ELR (cell line): ENCODE results near the gene RERGL.
"Not testable (repeated sequence)": the region's sequence is repeated elsewhere in the genome, so short reads cannot be mapped to it uniquely, and the experiment has no call there.

Source experiments
- DNase-seq: peaks from one replicate; pipeline ENCODE4 v3.0.0-alpha.2; 2015; ENCODE audit warnings: low read depth

RERGL gene, protein sequence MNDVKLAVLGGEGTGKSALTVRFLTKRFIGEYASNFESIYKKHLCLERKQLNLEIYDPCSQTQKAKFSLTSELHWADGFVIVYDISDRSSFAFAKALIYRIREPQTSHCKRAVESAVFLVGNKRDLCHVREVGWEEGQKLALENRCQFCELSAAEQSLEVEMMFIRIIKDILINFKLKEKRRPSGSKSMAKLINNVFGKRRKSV

DNA sequence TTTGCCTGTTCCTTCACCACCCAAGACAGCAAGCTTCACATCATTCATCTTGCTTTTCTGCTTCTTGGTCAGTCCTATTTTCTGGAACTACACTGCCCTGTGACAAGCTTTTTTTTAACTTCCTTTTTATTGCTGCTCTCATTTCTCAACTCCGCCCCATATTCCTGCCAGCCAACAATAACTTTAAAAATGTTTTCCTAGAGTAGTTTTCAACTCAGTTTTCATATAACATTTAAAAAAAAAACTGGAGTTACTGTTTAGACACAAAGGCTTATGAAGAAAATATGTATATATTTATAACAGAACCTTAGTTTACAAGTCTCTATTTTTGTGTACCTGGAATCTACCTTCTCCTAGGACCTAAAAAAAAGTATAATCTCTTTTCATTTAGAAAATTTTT, at the start of gene RERGL:
Gene RERGL, minus strand, starts transcription at position 101 of the 400 bp plus-strand sequence. Its CDS starts 53 bp downstream, at position 48.
- DNase-seq: no peak

GRCh38 chr12:18139254-18139653, 49.3 kb upstream of the RERGL start:
- no peak for DNase-seq

GRCh38 chr12:18135509-18135908, 45.5 kb upstream of the RERGL start:
- DNase-seq: peak; percentile 42

DNA sequence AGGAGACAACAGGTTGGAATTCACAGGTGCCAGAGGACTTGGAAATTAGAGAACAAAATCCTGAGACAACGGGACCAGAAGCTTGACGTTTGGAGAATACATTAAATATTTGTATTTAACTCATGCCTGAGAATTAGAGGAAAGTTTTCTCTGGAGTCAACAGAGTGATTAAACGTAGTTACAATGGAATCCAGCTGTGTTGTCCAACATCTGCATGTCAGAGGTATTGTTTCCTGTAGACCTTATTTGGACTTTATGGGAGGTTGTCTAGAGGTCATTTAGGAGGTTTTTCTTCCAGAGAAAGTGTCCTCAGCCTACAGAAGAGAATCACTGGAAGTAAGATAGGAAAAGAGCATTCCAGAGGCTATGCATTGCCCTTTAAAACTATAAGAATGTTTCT, 45.1 kb upstream of the RERGL start:
- no peak for DNase-seq

DNA sequence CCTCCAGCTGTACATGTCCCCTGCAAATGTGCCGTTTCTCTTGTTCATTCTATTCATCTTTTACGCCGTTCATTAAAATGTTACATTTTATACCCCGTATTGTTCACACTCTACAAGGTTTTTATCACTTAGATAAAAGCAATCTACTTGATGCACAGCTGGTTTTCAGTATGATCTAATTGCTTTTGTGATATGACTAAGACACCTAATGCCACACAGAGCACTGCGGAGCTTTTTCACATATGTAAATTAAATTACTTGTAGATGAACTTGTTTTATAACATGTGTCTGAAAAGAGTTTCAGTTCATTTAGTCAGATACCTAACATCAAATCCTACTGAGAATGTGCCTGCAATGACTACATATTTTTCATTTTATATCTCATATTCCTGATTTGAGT, 40.9 kb upstream of the RERGL start:
- DNase-seq: no peak

GRCh38 chr12:18123707-18124106, 33.7 kb upstream of the RERGL start:
- no peak for DNase-seq

GRCh38 chr12:18120899-18121298, 30.9 kb upstream of the RERGL start:
- no peak for DNase-seq

DNA sequence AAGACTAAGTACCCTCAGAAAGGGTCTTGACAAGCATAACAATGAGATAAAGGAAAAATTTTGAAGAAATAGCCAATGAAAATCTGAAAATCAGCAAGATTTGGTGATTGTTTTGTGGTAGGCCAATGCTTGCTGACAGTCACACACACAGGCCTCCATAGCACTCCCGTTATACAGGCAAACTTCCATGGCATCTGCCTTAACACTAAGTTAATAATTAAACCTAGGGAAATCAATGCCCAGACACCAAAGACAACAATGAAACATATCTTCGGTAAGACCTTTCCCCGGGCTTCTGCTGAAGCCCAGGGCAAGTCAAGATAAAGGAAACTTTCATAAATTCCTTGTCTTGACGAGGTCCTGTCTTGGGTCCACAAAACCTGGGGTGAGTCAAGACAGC, 18.6 kb upstream of the RERGL start:
- DNase-seq: no peak

- no peak for DNase-seq
Observed at GRCh38 chr12:18103624-18104023, 13.6 kb upstream of the RERGL start.

- DNase-seq: no peak
Observed at GRCh38 chr12:18101043-18101442, 11.1 kb upstream of the RERGL start.

- no peak for DNase-seq
Observed at GRCh38 chr12:18084080-18084479, 5.9 kb downstream of the RERGL start.

DNA sequence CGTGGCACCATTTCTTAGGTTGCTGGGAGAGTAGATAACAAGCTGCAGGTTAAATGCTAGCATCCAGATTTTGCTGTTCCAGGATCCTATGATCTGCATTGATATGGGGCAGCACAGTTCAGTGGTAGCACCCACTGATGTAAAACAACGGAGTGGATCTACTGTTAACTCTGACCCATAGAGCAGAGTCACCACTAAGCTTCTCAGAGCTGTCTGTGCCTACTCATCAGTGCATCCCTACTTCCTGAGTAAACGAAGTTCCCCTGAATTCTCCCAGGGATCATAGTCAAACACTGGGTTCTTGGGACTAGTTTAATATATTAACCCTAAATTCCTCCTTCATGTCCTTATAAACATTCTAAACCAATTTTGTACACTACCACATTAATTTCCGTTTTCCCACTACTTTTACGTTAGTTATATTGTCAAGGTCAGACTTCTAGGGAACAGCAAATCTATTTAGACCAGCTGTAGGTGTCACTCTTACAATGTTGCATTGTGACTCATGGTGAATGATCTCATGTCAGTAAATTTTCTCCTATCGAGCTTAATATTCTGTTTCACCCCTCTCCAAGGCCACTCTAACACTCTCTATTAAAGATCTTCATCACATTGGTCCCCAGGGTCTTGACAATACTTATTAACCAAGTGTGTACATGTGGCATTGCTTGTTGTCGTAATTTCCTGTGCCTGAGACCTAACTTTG, 10.3 kb downstream of the RERGL start:
- peak; percentile 55 for DNase-seq

GRCh38 chr12:18074001-18074400, 16.0 kb downstream of the RERGL start:
- DNase-seq: peak; percentile 50

DNA sequence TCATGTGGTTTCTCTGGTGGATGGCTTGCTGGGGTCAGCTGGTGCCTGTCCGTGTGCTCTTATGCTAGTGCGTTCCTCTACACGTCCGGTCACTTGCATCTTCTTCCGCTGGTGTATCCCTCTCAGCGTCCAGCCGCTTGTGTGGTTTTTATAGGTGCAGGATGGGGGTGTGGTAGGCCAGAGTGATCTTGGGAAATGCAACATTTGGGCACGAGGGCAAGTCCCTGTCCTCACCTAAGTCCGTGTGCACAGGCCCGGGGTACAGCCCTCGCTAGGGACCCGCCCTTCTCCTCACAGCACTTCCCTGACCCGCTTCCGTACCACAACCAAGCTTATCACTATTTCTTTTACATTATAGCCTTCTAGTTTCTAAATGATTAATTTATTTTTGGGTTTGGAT, 17.3 kb downstream of the RERGL start:
- no peak for DNase-seq

GRCh38 chr12:18071336-18071735, 18.7 kb downstream of the RERGL start:
- no peak for DNase-seq

GRCh38 chr12:18068355-18068754, 21.6 kb downstream of the RERGL start:
- DNase-seq: peak; percentile 11

- DNase-seq: no peak
Observed at GRCh38 chr12:18066666-18067065, 23.3 kb downstream of the RERGL start.

GRCh38 chr12:18062867-18063266, 27.1 kb downstream of the RERGL start:
- DNase-seq: not testable (repeated sequence)

- no peak for DNase-seq
Observed at GRCh38 chr12:18057051-18057450, 32.9 kb downstream of the RERGL start.

GRCh38 chr12:18054925-18055619, 34.9 kb downstream of the RERGL start:
- peak; percentile 28 for DNase-seq

DNA sequence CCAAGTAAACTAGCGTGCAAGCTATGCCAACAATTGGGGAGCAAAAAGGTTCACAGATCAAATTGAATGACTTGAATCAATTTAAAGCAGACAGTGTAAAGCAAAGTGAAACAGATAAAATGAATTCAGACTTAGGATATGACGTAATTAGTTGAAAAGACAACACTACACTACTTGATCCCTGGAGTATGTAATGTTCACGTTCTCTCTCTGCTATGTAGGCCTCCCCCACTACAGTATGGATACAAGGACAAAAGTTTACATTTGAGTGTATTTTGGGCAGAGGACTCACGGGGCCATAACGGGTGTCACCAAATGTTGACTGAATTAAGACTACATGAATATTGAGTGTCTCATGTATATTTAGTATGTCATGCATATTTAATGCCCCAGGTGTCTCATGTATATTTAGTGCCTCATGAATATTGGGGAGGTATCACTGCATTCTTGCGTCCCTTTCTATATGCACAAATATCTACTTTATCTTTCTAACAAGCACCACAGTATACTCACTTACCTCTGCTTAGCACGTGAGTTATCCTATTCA, 44.5 kb downstream of the RERGL start:
- no peak for DNase-seq

GRCh38 chr12:18040060-18040742, 49.8 kb downstream of the RERGL start:
- not testable (repeated sequence) for DNase-seq
